CD14-positive monocyte (primary cell): ENCODE data around the gene CASK. TPM values are rescaled to one million over a fixed set of nuclear protein-coding genes. Genes with fewer than 3 reads are reported as not detected.

Experiments
- DNase-seq, 3 donors: peaks; one replicate each; pipeline ENCODE4 v3.0.0-alpha.2; 2011 to 2022
- H2AFZ ChIP-seq: 2 replicates; pipeline ENCODE4 v1.6.0; 2012; ENCODE audit warnings: mild to moderate bottlenecking, low read depth, low read length, inconsistent platforms; ENCODE audit not compliant: insufficient read depth, poor library complexity, severe bottlenecking
- H3K27ac ChIP-seq, 2 donors: 1 replicate in 1 of 2; 2 replicates in 1 of 2; pipeline ENCODE4 v1.5.1; 2012 to 2013; ENCODE audit warnings: low read length in 2 of 2, control low read depth in 1 of 2, inconsistent platforms in 1 of 2, low read depth in 1 of 2, mild to moderate bottlenecking in 1 of 2
- H3K27me3 ChIP-seq, 2 donors: one replicate each; pipeline versions ENCODE4 v1.6.0 to v1.6.1; 2011 to 2013; ENCODE audit warnings: low read length in 2 of 2; ENCODE audit not compliant: control insufficient read depth in 2 of 2, insufficient read depth in 2 of 2
- H3K36me3 ChIP-seq, 2 donors: replicated peaks in 1 of 2; 1 replicate in 1 of 2; 2 replicates in 1 of 2; pipeline versions ENCODE4 v1.5.1 to v1.6.1; 2012 to 2013; ENCODE audit warnings: low read length in 2 of 2, control low read depth in 1 of 2, inconsistent platforms in 1 of 2, mild to moderate bottlenecking in 1 of 2; ENCODE audit not compliant: insufficient read depth in 2 of 2, control insufficient read depth in 1 of 2
- H3K4me1 ChIP-seq, 2 donors: 1 replicate in 1 of 2; 2 replicates in 1 of 2; pipeline versions ENCODE4 v1.5.1 to v1.6.1; 2012 to 2013; ENCODE audit warnings: low read length in 2 of 2, control low read depth in 1 of 2, inconsistent platforms in 1 of 2, mild to moderate bottlenecking in 1 of 2, moderate library complexity in 1 of 2; ENCODE audit not compliant: insufficient read depth in 2 of 2, control insufficient read depth in 1 of 2
- H3K4me2 ChIP-seq: replicated peaks from 2 replicates; pipeline ENCODE3; 2012; ENCODE audit warnings: low read length, moderate library complexity, mild to moderate bottlenecking; ENCODE audit not compliant: poor library complexity, severe bottlenecking; ENCODE audit errors: extremely low read depth
- H3K4me3 ChIP-seq, 3 experiments: fragments of 200-600 bp in 1 of 3; sonication (generic) in 1 of 3; replicated peaks in 1 of 3; 1 replicate in 2 of 3; 2 replicates in 1 of 3; pipeline ENCODE4 v1.5.1; 2011 to 2013; ENCODE audit warnings: low read length in 3 of 3, mild to moderate bottlenecking in 3 of 3, control low read depth in 2 of 3, low read depth in 2 of 3, inconsistent platforms in 1 of 3, moderate library complexity in 1 of 3
- H3K79me2 ChIP-seq: 2 replicates; pipeline ENCODE4 v1.6.0; 2012; ENCODE audit warnings: mild to moderate bottlenecking, control low read depth, inconsistent platforms, low read length, moderate library complexity; ENCODE audit not compliant: insufficient read depth
- H3K9ac ChIP-seq: 2 replicates; pipeline ENCODE4 v1.6.0; 2017; ENCODE audit warnings: low read length, mild to moderate bottlenecking; ENCODE audit not compliant: insufficient read depth, poor library complexity, severe bottlenecking
- H3K9me3 ChIP-seq, 2 donors: replicated peaks in 1 of 2; 1 replicate in 1 of 2; 2 replicates in 1 of 2; pipeline versions ENCODE4 v1.5.1 to v1.6.1; 2012 to 2013; ENCODE audit warnings: low read length in 2 of 2, control low read depth in 1 of 2; ENCODE audit not compliant: control insufficient read depth in 1 of 2, insufficient read depth in 1 of 2
- H4K20me1 ChIP-seq: 2 replicates; pipeline ENCODE4 v1.6.0; 2012; ENCODE audit warnings: mild to moderate bottlenecking, low read length, control low read depth, moderate library complexity; ENCODE audit not compliant: insufficient read depth
- H3K27ac Mint-ChIP-seq, 7 donors: one replicate each; pipeline ENCODE4 v1.8.0; 2020; ENCODE audit warnings: mild to moderate bottlenecking in 7 of 7, mixed read lengths in 7 of 7, moderate library complexity in 6 of 7, inconsistent platforms in 2 of 7
- H3K27me3 Mint-ChIP-seq, 3 donors: one replicate each; pipeline ENCODE4 v1.8.0; 2021 to 2022; ENCODE audit warnings: low read depth in 3 of 3, mild to moderate bottlenecking in 3 of 3, mixed read lengths in 3 of 3, moderate library complexity in 3 of 3, inconsistent platforms in 1 of 3
- H3K36me3 Mint-ChIP-seq, 2 donors: one replicate each; pipeline ENCODE4 v1.8.0; 2020; ENCODE audit warnings: mixed read lengths in 2 of 2, inconsistent platforms in 1 of 2, mild to moderate bottlenecking in 1 of 2
- H3K4me1 Mint-ChIP-seq: one replicate; pipeline ENCODE4 v1.8.0; 2020; ENCODE audit warnings: mild to moderate bottlenecking, mixed read lengths
- H3K4me3 Mint-ChIP-seq, 2 donors: one replicate each; pipeline ENCODE4 v1.8.0; 2020; ENCODE audit warnings: mild to moderate bottlenecking in 2 of 2, mixed read lengths in 2 of 2, moderate library complexity in 1 of 2
- H3K9me3 Mint-ChIP-seq, 7 donors: one replicate each; pipeline ENCODE4 v1.8.0; 2020 to 2022; ENCODE audit warnings: mixed read lengths in 7 of 7, mild to moderate bottlenecking in 6 of 7, moderate library complexity in 6 of 7, inconsistent platforms in 2 of 7
- CTCF ChIP-seq: fragments of 200-600 bp; IDR thresholded peaks from one replicate; pipeline ENCODE4 v1.8.0; 2022; ENCODE audit warnings: antibody characterized with exemption, mild to moderate bottlenecking
- WGBS: methylation state at CpG from one replicate; pipeline ENCODE4 v1.1.5; 2013; ENCODE audit warnings: missing lambda C conversion rate; ENCODE audit not compliant: insufficient coverage; 5-methylcytosine and 5-hydroxymethylcytosine counted together
- intact Hi-C, 2 donors: fragments of 100-400 bp; cut with micrococcal nuclease; formaldehyde crosslinking; loops; one replicate each; pipeline versions ENCODE4 v1.15.0 to v1.15.1; 2023
- polyA plus RNA-seq, 3 donors: library from polyadenylated mRNA; depleted of rRNA in 1 of 3; unstranded in 2 of 3; stranded (reverse) in 1 of 3; fragments of 300-500 nt in 2 of 3; fragments of >200 nt in 1 of 3; fragmentation: Illumina TruSeq in 2 of 3; gene quantifications; 1 replicate in 2 of 3; 2 replicates in 1 of 3; pipeline ENCODE4 v1.2.3, GENCODE V29; 2012 to 2021

The CASK gene
- polyA plus RNA-seq, 3 donors, result 0.48 to 7.4 (median 2.5) TPM

GRCh38 chrX:41733939-41734338, 189.4 kb downstream of the CASK start:
- Histone ChIP-seq H3K36me3 (no peaks in the 10 kb centered on the region), H3K9me3 (no peaks in the 10 kb centered on the region), H3K4me2 (no peak overlapping the region), H3K27me3 (peaks cover 0 to 2% of the 10 kb centered on the region in 2 donors), H3K79me2 (no peaks in the 10 kb centered on the region), H3K27ac (no peak overlapping the region), H3K4me3 (no peak overlapping the region), H2AFZ (no peak overlapping the region), H4K20me1 (no peaks in the 10 kb centered on the region), H3K9ac (no peak overlapping the region), H3K4me1 (peaks cover 9 to 10% of the 10 kb centered on the region in 2 donors)
- DNase-seq, result no peak
- Mint-ChIP-seq H3K4me3 (no peak overlapping the region), H3K9me3 (no peaks in the 10 kb centered on the region), H3K36me3 (peaks cover 0 to 1% of the 10 kb centered on the region in 2 donors), H3K4me1 (peaks cover 25% of the 10 kb centered on the region), H3K27me3 (peaks cover 0 to 6% (median 1%) of the 10 kb centered on the region in 3 donors), H3K27ac (peak overlapping the region in 3 of 7 donors; percentile 10 to 42 (median 30))
- intact Hi-C loops, result no loop called here
- no CpG with 5 or more reads among the region's 1 CpG for WGBS
- no peak for TF ChIP-seq CTCF

GRCh38 chrX:41732260-41732659, 191.1 kb downstream of the CASK start:
- Histone ChIP-seq H3K9ac (no peak overlapping the region), H3K27me3 (peaks cover 0 to 2% of the 10 kb centered on the region in 2 donors), H3K4me3 (no peak overlapping the region), H2AFZ (no peak overlapping the region), H3K27ac (no peak overlapping the region), H3K4me1 (peaks cover 9 to 10% of the 10 kb centered on the region in 2 donors), H3K79me2 (no peaks in the 10 kb centered on the region), H3K4me2 (no peak overlapping the region), H4K20me1 (no peaks in the 10 kb centered on the region), H3K36me3 (no peaks in the 10 kb centered on the region), H3K9me3 (no peaks in the 10 kb centered on the region)
- Mint-ChIP-seq H3K36me3 (peaks cover 0 to 1% of the 10 kb centered on the region in 2 donors), H3K4me3 (no peak overlapping the region), H3K27ac (peak overlapping the region in 1 of 7 donors; percentile 4), H3K9me3 (no peaks in the 10 kb centered on the region), H3K4me1 (peaks cover 25% of the 10 kb centered on the region), H3K27me3 (peaks cover 0 to 6% (median 0%) of the 10 kb centered on the region in 3 donors)
- TF ChIP-seq CTCF, result no peak
- intact Hi-C loops, result no loop called here
- no CpG with 5 or more reads among the region's 2 CpGs for WGBS
- no peak for DNase-seq
